ENCODE measurements around the gene ZNF638.
A peak's percentile ranks its signal among the peaks of the same experiment; 100 is the strongest.

The ZNF638 gene

DNA sequence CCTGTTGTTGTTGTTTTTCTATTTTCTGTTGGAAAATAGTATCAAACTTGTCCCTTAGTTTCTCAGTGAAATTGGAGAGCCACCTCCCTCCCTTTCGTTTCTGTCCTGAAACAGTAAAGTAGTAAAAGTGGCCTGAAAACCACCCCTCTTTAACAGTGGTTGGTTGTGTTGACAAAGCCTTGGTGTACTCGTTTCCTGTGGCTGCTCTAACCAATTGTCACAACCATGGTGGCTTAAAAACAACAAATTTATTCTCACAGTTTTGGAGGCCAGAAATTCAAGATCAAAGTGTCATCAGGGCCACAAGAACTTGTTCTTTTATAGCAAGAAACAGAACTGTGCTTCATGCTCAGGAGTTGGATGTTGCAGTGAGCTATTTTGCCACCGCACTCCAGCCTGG is 117.8 kb downstream of the ZNF638 start:
- Mint-ChIP-seq H3K27me3 (peaks cover 49% of the 10 kb centered on the region), H3K9me3 (no peaks in the 10 kb centered on the region), H3K4me3 (no peak overlapping the region), H3K27ac (no peak overlapping the region), H3K4me1 (peaks cover 17% of the 10 kb centered on the region), H3K36me3 (no peaks in the 10 kb centered on the region)
- DNase-seq = no peak
- CTCF ChIA-PET = interaction anchor here (4.7 kb wide), 1 partner anchor 11 kb away, joined by 25 read pairs; no protein-coding TSS in a partner anchor

DNA sequence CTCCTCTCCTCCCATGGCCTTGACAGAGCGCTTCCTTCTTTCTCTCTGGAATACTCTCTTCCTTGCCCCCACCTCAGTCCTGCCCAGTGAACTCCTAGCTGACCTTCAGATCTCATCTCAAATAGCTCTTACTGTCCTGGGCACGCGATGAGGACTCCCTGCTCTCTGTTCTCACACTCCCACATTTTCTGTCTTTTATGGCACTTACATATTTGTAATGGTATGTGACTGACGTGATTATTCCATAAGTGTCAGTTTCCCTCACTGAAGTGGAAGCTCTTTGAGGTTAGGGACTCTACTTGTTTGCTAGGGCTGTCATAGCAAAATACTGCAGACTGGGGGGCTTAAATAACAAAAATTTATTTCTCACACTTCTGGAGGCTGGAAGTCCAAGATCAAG is 120.1 kb downstream of the ZNF638 start:
- H3K9me3 Mint-ChIP-seq = no peaks in the 10 kb centered on the region
- no peaks in the 10 kb centered on the region for H3K36me3 Mint-ChIP-seq
- H3K27ac Mint-ChIP-seq = no peak overlapping the region
- H3K27me3 Mint-ChIP-seq = peaks cover 70% of the 10 kb centered on the region
- no peak for DNase-seq
- no peak overlapping the region for H3K4me3 Mint-ChIP-seq
- H3K4me1 Mint-ChIP-seq = peaks cover 19% of the 10 kb centered on the region
- CTCF ChIA-PET = interaction anchor here (4.7 kb wide), 1 partner anchor 9 kb away, joined by 25 read pairs; no protein-coding TSS in a partner anchor

DNA sequence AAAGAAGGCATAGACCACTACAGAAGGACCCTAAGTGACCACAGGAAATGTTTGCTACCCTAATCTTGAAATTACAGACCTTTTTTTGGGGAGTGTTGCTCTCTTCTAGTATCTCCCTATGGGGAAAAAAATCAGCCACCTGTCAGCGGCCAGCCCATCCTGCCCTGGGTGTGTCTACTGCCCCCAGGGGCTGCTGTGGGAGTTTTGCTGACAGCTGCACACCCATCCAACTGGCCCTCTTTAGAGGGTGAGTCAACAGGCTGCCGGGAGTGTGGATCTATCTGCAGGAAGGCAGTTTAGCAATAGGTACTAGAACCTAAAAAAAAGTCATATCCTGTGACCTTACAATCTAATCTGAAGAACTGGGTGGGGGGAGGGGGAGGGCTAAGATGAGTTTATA is 121.0 kb downstream of the ZNF638 start:
- no peak for DNase-seq
- peaks cover 19% of the 10 kb centered on the region for H3K4me1 Mint-ChIP-seq
- no peak overlapping the region for H3K4me3 Mint-ChIP-seq
- CTCF ChIA-PET = interaction anchor here (4.7 kb wide), 1 partner anchor 8 kb away, joined by 25 read pairs; no protein-coding TSS in a partner anchor
- no peak overlapping the region for H3K27ac Mint-ChIP-seq
- no peaks in the 10 kb centered on the region for H3K36me3 Mint-ChIP-seq
- no peaks in the 10 kb centered on the region for H3K9me3 Mint-ChIP-seq
- peaks cover 70% of the 10 kb centered on the region for H3K27me3 Mint-ChIP-seq

DNA sequence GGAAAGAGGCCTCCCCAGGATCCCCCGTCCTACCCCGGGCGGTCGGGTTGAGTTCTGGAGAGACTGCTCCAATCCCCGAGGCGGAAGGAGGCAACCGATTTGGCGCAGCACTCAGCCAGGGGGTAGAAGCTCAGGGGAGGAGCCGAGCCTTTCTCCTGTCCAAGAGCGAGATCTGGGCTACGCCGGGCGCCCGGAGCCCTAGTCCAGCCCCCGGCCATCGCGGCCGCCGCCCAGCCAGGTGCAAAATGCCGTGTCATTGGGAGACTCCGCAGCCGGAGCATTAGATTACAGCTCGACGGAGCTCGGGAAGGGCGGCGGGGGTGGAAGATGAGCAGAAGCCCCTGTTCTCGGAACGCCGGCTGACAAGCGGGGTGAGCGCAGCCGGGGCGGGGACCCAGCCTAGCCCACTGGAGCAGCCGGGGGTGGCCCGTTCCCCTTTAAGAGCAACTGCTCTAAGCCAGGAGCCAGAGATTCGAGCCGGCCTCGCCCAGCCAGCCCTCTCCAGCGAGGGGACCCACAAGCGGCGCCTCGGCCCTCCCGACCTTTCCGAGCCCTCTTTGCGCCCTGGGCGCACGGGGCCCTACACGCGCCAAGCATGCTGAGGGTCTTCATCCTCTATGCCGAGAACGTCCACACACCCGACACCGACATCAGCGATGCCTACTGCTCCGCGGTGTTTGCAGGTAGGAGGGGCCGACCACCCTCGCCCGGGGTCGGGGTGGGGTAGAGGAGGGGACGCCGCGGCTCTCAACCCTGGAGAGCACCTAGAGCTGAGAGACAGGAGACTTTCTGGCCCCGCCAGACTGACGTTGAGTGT is 122.0 kb downstream of the ZNF638 start, which contains the start of gene DYSF:
Gene DYSF (plus strand): TSS at position 158 of the 817 bp plus-strand sequence.
- peaks cover 19% of the 10 kb centered on the region for H3K4me1 Mint-ChIP-seq
- no peaks in the 10 kb centered on the region for H3K36me3 Mint-ChIP-seq
- CTCF ChIA-PET = interaction anchor here (0.6 kb wide), 1 partner anchor 1170 kb away, joined by 5 read pairs; no protein-coding TSS in a partner anchor
- H3K27me3 Mint-ChIP-seq = peaks cover 66% of the 10 kb centered on the region
- H3K4me3 Mint-ChIP-seq = peak within 1 kb of the TSS; percentile 13
- H3K27ac Mint-ChIP-seq = no peak within 1 kb of the TSS
- no peak for DNase-seq
- H3K9me3 Mint-ChIP-seq = no peaks in the 10 kb centered on the region

DNA sequence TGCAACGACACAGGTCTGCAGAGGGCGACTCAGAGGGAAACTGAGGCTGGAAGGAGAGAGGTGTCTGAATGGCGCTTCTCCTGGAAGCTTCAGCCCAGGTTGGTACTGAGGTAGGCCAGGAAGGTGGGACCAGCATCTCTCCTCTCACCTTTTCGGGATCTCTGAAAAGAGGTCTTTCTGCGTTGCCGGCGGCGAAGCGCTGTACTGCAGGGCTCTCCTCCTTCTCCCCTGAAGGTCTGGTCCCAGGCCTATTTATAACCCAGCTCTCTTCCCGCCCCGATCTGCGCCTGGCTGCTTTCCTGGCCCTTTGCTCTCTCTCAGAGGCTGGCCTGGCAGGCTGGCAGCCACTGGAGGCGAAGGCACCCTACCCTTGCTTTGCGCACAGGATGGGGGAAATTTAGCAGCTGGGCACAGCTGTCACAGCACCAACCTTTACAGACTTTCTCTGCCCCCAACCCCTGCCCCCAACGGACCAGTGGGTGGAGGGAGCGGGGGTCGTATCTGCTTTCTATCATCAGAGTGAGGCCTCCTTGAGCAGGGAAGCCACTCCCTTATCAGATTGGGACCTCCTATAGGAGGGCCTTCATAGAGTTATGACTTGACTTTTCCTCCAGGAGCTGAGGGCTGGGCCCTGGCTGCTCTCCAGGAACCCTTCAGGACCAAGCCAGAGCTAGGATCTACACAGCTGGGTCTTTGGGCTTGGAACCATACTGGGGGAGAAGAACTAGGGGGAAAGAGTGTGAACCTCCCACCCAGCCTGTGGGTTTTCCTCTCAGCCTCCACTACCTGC is 122.8 kb downstream of the ZNF638 start:
- H3K4me3 Mint-ChIP-seq = no peak overlapping the region
- no peak for DNase-seq
- no peaks in the 10 kb centered on the region for H3K36me3 Mint-ChIP-seq
- CTCF ChIA-PET = interaction anchor here (0.6 to 1.3 kb wide), 2 partner anchors 25 to 1169 kb away, joined by 3 to 5 read pairs; no protein-coding TSS in a partner anchor
- no peaks in the 10 kb centered on the region for H3K9me3 Mint-ChIP-seq
- H3K27me3 Mint-ChIP-seq = peaks cover 66% of the 10 kb centered on the region
- peaks cover 14% of the 10 kb centered on the region for H3K4me1 Mint-ChIP-seq
- H3K27ac Mint-ChIP-seq = no peak overlapping the region

DNA sequence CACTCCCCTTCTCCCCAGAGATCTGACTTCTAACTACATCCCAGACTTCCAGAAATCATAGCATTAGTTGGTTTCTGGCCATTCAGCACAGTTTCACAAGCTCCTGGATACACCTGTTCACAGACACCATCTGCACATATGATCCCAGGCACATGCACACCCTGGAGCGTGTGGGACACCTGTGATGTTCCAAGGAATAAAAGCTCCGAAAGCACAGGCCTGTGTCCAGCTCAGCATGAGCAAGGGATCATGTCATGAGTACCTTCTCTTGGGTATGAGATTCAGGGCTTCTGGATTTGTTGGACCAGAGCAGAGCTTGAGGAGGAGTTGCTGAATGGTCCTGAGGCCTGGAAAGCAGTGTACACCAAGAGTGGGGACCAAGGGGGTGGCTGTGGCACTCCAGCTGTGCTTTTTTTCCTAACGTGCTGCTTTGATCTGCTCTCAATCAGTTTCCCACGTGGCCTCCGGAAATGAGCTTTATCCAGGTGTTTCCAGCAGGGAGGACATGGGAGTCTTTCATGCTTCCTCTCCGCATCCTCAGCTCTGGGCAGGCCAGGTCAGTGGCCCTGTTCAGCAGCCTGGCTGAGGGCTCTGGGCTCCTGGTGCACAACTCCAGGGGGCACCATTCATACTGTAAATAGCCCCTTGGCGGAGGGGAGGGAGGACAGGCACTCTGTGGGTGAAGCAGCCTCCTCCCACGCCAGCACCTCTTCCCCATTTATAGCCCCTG is 123.6 kb downstream of the ZNF638 start:
- H3K9me3 Mint-ChIP-seq = no peaks in the 10 kb centered on the region
- H3K4me3 Mint-ChIP-seq = no peak overlapping the region
- CTCF ChIA-PET = interaction anchor here (1.3 kb wide), 1 partner anchor 25 kb away, joined by 3 read pairs; no protein-coding TSS in a partner anchor
- DNase-seq = no peak
- H3K27ac Mint-ChIP-seq = no peak overlapping the region
- peaks cover 59% of the 10 kb centered on the region for H3K27me3 Mint-ChIP-seq
- H3K36me3 Mint-ChIP-seq = no peaks in the 10 kb centered on the region
- peaks cover 14% of the 10 kb centered on the region for H3K4me1 Mint-ChIP-seq

DNA sequence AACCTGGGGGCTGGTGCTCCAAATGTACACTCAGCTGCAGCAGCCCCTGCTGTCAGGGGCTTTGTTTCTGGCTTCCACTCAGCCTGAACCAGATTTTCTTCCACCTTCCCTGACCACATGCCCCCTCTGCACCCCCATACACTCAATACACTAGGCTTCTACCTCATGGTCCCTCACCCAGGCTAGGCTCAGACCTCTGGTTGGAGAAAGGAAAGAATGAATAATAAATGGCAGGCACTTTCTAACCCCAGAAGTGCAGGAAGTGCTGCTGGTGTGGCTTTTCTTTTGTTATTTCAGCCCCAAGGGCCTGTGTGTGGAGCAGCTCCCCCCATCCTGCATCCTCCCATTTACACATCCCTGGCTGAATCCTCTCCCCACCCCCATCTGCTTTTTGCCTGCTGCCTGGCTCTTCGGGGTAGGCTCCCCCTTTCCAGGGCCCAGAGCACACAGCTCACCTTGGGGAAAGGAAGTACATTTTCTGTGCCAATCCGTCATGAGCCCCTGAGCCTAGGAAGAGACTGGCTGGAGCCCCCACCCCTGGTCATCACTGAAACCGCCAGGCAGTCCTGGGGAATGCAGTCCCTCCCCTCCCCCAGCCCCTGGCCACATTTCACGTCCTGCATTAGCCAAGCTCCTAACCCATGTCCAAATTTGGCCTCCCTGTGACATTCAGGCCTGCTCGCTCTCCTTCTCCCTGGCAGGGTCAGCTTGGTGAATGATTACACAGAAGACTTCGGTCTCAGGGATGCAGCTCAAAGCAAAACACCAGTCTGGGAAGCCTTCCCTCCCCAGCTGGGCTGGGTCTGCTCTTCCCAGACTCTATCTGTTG is 124.4 kb downstream of the ZNF638 start:
- peaks cover 56% of the 10 kb centered on the region for H3K27me3 Mint-ChIP-seq
- CTCF ChIA-PET = no interaction called here
- no peak for DNase-seq
- no peaks in the 10 kb centered on the region for H3K36me3 Mint-ChIP-seq
- H3K9me3 Mint-ChIP-seq = no peaks in the 10 kb centered on the region
- no peak overlapping the region for H3K4me3 Mint-ChIP-seq
- H3K27ac Mint-ChIP-seq = no peak overlapping the region
- H3K4me1 Mint-ChIP-seq = peaks cover 14% of the 10 kb centered on the region

DNA sequence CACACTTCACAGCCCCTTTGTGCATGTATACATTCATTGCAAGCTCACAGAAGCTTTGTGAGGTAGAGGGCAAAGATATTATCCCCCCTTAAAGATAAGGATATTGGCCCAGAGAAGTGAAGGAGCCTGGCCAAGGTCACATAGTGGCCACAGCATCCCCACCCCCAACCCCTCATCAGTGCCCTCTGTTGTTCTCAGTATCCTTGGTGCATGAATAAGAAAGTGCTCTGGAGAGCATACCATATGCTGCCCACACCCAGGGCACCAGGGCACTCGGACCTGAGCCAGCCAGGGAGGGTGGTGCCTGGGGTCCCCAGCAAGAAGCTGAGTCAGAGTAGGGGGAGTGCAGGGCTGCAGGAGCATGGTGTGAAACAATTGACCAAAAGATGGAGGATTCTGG is 125.0 kb downstream of the ZNF638 start:
- Mint-ChIP-seq H3K4me1 (peaks cover 14% of the 10 kb centered on the region), H3K9me3 (no peaks in the 10 kb centered on the region), H3K27ac (no peak overlapping the region), H3K36me3 (no peaks in the 10 kb centered on the region), H3K4me3 (no peak overlapping the region), H3K27me3 (peaks cover 56% of the 10 kb centered on the region)
- no peak for DNase-seq
- CTCF ChIA-PET = no interaction called here

DNA sequence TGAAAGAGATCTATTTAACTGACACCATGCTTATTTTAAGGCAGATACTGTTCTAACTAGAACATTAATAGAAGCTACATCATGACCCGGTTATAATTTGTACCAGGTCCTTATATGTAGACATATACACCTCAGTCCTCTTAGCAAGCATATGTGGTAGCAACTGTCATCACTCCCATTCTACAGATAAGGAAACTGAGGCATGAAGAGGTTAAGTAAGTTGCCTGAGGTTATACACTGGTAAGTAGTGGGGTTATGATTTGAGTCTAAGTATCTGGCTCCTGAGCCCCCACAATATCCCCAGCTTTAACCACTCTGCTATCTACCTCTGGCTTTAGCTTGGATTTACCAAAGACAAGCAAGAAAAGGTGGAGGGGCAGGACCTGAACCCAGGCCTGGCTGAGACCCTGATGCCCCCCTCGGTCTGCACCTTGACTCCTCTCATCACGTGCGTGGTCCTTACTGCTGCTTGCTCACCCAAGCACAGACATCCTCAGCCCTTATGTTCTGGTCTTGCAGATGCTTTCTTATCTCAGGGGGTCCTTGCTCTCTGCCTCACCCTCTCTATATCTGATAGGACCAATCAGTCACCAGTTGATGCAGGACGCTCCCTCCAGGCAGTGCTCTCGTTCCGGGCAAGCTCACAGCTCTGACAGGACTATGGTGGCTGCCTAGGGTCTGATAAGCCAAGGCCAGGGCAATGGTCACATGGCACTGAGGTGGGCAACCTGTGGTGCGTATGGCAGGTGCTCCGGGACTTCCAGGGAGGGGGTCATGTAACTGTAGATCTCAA is 125.7 kb downstream of the ZNF638 start:
- H3K27me3 Mint-ChIP-seq = peaks cover 50% of the 10 kb centered on the region
- H3K27ac Mint-ChIP-seq = no peak overlapping the region
- H3K9me3 Mint-ChIP-seq = no peaks in the 10 kb centered on the region
- DNase-seq = no peak
- no peak overlapping the region for H3K4me3 Mint-ChIP-seq
- H3K36me3 Mint-ChIP-seq = no peaks in the 10 kb centered on the region
- H3K4me1 Mint-ChIP-seq = peaks cover 13% of the 10 kb centered on the region
- CTCF ChIA-PET = interaction anchor here (0.9 kb wide), 1 partner anchor 10 kb away, joined by 3 read pairs; no protein-coding TSS in a partner anchor

DNA sequence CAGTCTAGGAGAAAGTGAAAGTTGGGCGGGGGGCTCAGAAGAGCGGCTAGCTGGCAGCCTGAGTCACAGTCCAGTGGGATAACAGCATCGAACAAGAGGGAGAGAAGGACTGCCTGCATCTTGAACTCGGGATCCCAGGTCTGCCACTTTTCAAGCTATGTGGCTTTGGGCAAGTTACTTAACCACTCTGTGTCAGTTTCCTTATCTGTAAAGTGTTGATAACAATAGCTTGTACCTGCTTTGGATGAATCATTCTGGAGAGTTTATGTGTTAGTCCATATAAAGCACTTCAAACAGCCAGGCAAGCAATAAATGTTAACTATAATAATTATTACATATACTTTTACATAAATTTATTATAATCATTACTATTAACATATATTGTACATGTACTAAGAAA is 126.3 kb downstream of the ZNF638 start:
- no peak for DNase-seq
- peaks cover 7% of the 10 kb centered on the region for H3K4me1 Mint-ChIP-seq
- no peak overlapping the region for H3K4me3 Mint-ChIP-seq
- no peaks in the 10 kb centered on the region for H3K36me3 Mint-ChIP-seq
- peaks cover 44% of the 10 kb centered on the region for H3K27me3 Mint-ChIP-seq
- no peak overlapping the region for H3K27ac Mint-ChIP-seq
- no peaks in the 10 kb centered on the region for H3K9me3 Mint-ChIP-seq
- CTCF ChIA-PET = interaction anchor here (0.9 kb wide), 1 partner anchor 10 kb away, joined by 3 read pairs; no protein-coding TSS in a partner anchor

DNA sequence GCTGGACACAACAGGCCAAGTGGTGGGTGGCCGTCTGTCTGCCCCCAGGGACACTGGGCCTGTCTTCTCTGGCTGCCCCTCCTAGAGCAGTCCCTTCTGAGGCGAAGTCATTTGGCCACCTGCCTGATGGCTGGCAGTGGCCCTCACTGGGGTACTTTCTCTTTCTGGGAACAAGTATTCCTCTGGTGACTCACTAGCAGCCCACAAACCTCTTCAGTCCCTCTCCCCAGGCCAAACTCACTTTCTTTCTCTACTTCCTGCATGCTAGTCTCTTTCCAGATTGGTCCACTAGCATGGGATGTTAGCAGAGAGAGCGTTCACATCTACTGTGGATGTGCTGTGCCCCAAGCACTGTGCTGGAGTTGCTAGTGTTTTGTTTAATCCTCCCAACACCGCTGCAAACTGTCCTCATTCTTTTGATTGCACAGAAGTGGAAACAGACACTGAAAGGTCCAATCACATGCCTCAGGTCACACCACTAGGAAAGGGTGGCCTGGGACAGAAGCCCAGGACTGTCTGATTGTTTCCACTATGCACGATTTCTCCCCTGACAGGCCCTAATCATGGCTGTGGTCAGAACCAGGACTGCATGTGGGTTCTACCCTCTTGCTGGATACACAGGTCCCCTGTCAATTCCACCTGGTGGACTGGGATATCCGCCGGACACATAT is 127.0 kb downstream of the ZNF638 start:
- Mint-ChIP-seq H3K4me3 (no peak overlapping the region), H3K9me3 (no peaks in the 10 kb centered on the region), H3K27ac (no peak overlapping the region), H3K36me3 (no peaks in the 10 kb centered on the region), H3K27me3 (peaks cover 38% of the 10 kb centered on the region), H3K4me1 (peaks cover 2% of the 10 kb centered on the region)
- no peak for DNase-seq
- CTCF ChIA-PET = interaction anchor here (0.9 kb wide), 1 partner anchor 9 kb away, joined by 3 read pairs; no protein-coding TSS in a partner anchor

DNA sequence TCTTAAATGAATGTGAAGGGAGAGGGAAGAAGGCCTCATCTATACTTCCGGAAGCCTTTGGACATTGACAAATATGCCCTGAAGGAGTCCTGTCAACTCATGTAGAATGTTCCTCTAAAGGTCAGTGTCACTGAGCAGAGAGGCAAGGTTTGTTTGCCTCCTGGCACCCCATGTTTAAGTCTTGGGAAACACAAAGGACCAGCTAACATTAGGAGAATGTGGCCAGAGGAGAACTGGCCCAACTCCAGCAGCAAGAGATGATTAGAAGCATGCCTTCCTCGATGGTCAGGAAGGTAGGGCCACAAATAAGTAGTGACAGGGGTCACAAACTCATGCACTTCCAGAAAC is 127.5 kb downstream of the ZNF638 start:
- H3K36me3 Mint-ChIP-seq = no peaks in the 10 kb centered on the region
- H3K27me3 Mint-ChIP-seq = peaks cover 33% of the 10 kb centered on the region
- CTCF ChIA-PET = interaction anchor here (2.8 to 3.3 kb wide), 2 partner anchors 8 to 51 kb away, joined by 25 to 31 read pairs; no protein-coding TSS in a partner anchor
- DNase-seq = no peak
- peaks cover 2% of the 10 kb centered on the region for H3K4me1 Mint-ChIP-seq
- H3K9me3 Mint-ChIP-seq = no peaks in the 10 kb centered on the region
- no peak overlapping the region for H3K4me3 Mint-ChIP-seq
- H3K27ac Mint-ChIP-seq = no peak overlapping the region
